GM12878 (cell line): ENCODE data around the gene AP3S1. TPM values are rescaled to one million over a fixed set of nuclear protein-coding genes. Genes with fewer than 3 reads are reported as not detected.
"Not testable (repeated sequence)": the region's sequence is repeated elsewhere in the genome, so short reads cannot be mapped to it uniquely, and the experiment has no call there.

Experiments
- ATAC-seq: fragments of 200-7000 bp; cut with Tn5 transposase; 3 replicates; pipeline ENCODE4 v1.9.1; 2020; ENCODE audit warnings: mild to moderate bottlenecking, moderate library complexity
- BruUV-seq: library from RNA; stranded (reverse); fragments of 400-500 nt; replicated peaks from 2 replicates; lab custom pipeline; 2021; lab: Mats Ljungman, UMichigan
- CTCF ChIA-PET: fragments of 300-600 bp; sonication (Branson Sonifier 250); formaldehyde crosslinking; extraction: SDS; loops from one replicate; lab custom pipeline; 2021; ENCODE audit warnings: inconsistent platforms; lab: Yijun Ruan, JAX
- POLR2A ChIA-PET: fragments of 350-600 bp; formaldehyde crosslinking; extraction: SDS; loops from one replicate; lab custom pipeline; 2021; ENCODE audit warnings: inconsistent platforms; lab: Charles Lee
- RAD21 ChIA-PET: fragments of 300-600 bp; sonication (Branson Sonifier 250); formaldehyde crosslinking; loops from one replicate; lab custom pipeline; 2023; ENCODE audit warnings: antibody characterized with exemption; ENCODE audit not compliant: unreplicated experiment; lab: Charles Lee
- SMC1A ChIA-PET: fragments of 300-600 bp; sonication (Branson Sonifier 250); formaldehyde crosslinking; loops from one replicate; lab custom pipeline; 2023; ENCODE audit not compliant: unreplicated experiment, uncharacterized antibody; lab: Charles Lee
- DNase-seq: peaks from one replicate; pipeline ENCODE4 v3.0.0-alpha.2; 2011; ENCODE audit warnings: low read depth, low spot score
- FAIRE-seq: peaks from 3 replicates; lab custom pipeline; 2011; peaks lifted over from hg19 to GRCh38; lab: Jason Lieb, UNC
- H2AFZ ChIP-seq: 2 replicates; pipeline ENCODE4 v1.6.0; 2011; ENCODE audit warnings: low read depth, low read length, control low read depth; ENCODE audit not compliant: control insufficient read depth
- H3K27ac ChIP-seq: 2 replicates; pipeline ENCODE4 v1.5.1; 2011; ENCODE audit warnings: control low read depth; ENCODE audit not compliant: control insufficient read depth, insufficient read depth
- H3K27me3 ChIP-seq, 2 experiments: replicated peaks in 1 of 2; 2 replicates each; pipeline versions ENCODE4 v1.6.0 to v1.6.1; 2011; ENCODE audit warnings: low read length in 1 of 2; ENCODE audit not compliant: control insufficient read depth in 2 of 2, insufficient read depth in 2 of 2
- H3K36me3 ChIP-seq, 2 experiments: 2 replicates each; pipeline ENCODE4 v1.5.1; 2011; ENCODE audit warnings: low read length in 1 of 2; ENCODE audit not compliant: control insufficient read depth in 2 of 2, insufficient read depth in 2 of 2
- H3K4me1 ChIP-seq: 2 replicates; pipeline ENCODE4 v1.6.1; 2011; ENCODE audit warnings: mild to moderate bottlenecking, low read length, moderate library complexity, mixed read lengths; ENCODE audit not compliant: control insufficient read depth, insufficient read depth
- H3K4me2 ChIP-seq: 2 replicates; pipeline ENCODE4 v1.6.0; 2011; ENCODE audit warnings: control low read depth; ENCODE audit not compliant: control insufficient read depth, insufficient read depth
- H3K4me3 ChIP-seq: fragments of 200-600 bp; sonication (generic); 2 replicates; pipeline ENCODE4 v1.5.1; 2016
- H3K79me2 ChIP-seq: 2 replicates; pipeline ENCODE4 v1.6.0; 2011; ENCODE audit warnings: low read length; ENCODE audit not compliant: control insufficient read depth, insufficient read depth
- H3K9ac ChIP-seq: 2 replicates; pipeline ENCODE4 v1.8.0; 2011; ENCODE audit warnings: low read length, control low read depth, mixed read lengths; ENCODE audit not compliant: control insufficient read depth, insufficient read depth
- H3K9me3 ChIP-seq: replicated peaks from 3 replicates; pipeline ENCODE4 v1.5.1; 2011; ENCODE audit warnings: mild to moderate bottlenecking, low read length; ENCODE audit not compliant: control insufficient read depth, insufficient read depth
- H4K20me1 ChIP-seq: 2 replicates; pipeline ENCODE4 v1.6.0; 2011; ENCODE audit not compliant: control insufficient read depth, insufficient read depth
- WGBS: methylation state at CpG from one replicate; pipeline ENCODE4 v1.1.6; 2016; ENCODE audit warnings: low lambda C conversion rate; ENCODE audit not compliant: insufficient replicate concordance, insufficient coverage; ENCODE audit errors: missing lambda C conversion rate; 5-methylcytosine and 5-hydroxymethylcytosine counted together
- in situ Hi-C: fragments of 300-500 bp; cut with MboI; formaldehyde crosslinking; loops from 9 replicates; pipeline ENCODE4 v1.14.3; 2018; ENCODE audit warnings: mixed read lengths
- intact Hi-C: fragments of 100-400 bp; cut with micrococcal nuclease; formaldehyde crosslinking; loops from one replicate; pipeline ENCODE4 v1.14.2; 2022; ENCODE audit not compliant: unreplicated experiment
- polyA plus RNA-seq, 11 experiments: library from polyadenylated mRNA; depleted of rRNA in 4 of 11; unstranded in 6 of 11; stranded (reverse) in 5 of 11; fragments of >200 nt; fragmentation: Nextera tagmentation in 4 of 11; fragmentation: Illumina TruSeq in 1 of 11; extraction: Ambion mirVana in 4 of 11; extraction: Trizol in 1 of 11; gene quantifications; 1 replicate in 1 of 11; 2 replicates in 10 of 11; pipeline versions ENCODE4 v1.2.1 to v1.2.3, GENCODE V29; 2011 to 2016; ENCODE audit warnings: inconsistent platforms in 2 of 11, missing spikeins in 2 of 11, low read depth in 1 of 11
- total RNA-seq, 4 experiments: library from RNA; depleted of rRNA in 3 of 4; stranded (reverse); fragments of >200 nt in 3 of 4; fragmentation: Illumina TruSeq in 1 of 4; extraction: Trizol in 1 of 4; gene quantifications; 2 replicates each; pipeline versions ENCODE4 v1.2.1 to v1.2.3, GENCODE V29; 2013 to 2021

The AP3S1 gene
- total and polyA plus RNA-seq, 10 of the 15 experiments (the other 5 are each of a cell fraction or from before 2014, with no cell fraction given) = 36.4 to 137 (median 67.5) TPM

DNA sequence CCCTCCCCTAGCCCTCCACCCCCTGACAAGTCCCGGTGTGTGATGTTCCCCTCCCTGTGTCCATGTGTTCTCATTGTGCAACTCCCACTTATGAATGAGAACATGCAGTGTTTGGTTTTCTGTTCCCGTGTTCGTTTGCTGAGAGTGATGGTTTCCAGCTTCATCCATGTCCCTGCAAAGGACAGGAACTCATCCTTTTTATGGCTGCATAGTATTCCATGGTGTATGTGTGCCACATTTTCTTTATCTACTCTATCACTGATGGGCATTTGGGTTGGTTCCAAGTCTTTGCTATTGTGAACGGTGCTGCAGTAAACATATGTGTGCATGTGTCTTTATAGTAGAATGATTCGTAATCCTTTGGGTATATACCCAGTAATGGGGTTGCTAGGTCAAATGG is 35.6 kb downstream of the AP3S1 start:
- H3K4me3 ChIP-seq, CTCF ChIA-PET, intact Hi-C loops, ATAC-seq, BruUV-seq, H3K27me3 ChIP-seq, SMC1A ChIA-PET, H4K20me1 ChIP-seq, FAIRE-seq, H3K9ac ChIP-seq, RAD21 ChIA-PET, H2AFZ ChIP-seq, H3K9me3 ChIP-seq, POLR2A ChIA-PET, H3K79me2 ChIP-seq, in situ Hi-C loops, H3K4me2 ChIP-seq, DNase-seq, H3K27ac ChIP-seq, H3K36me3 ChIP-seq, H3K4me1 ChIP-seq: not testable (repeated sequence)
- 100% methylated on average over 5 of the region's 5 CpGs for WGBS

DNA sequence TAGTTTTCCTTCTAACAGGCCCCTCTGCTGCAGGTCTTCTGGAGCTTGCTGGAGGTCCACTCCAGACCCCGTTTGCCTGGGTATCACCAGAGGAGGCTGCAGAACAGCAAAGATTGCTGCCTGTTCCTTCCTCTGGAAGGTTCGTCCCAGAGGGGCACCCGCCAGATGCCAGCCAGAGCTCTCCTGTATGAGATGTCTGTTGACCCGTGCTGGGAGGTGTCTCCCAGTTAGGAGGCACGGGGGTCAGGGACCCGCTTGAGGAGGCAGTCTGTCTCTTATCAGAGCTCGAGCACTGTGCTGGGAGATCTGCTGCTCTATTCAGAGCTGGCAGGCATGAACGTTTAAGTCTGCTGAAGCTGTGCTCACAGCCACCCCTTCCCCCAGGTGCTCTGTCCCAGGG is 40.7 kb downstream of the AP3S1 start:
- H3K27ac ChIP-seq, CTCF ChIA-PET, H3K79me2 ChIP-seq, H3K9me3 ChIP-seq, H2AFZ ChIP-seq, DNase-seq, H3K36me3 ChIP-seq, RAD21 ChIA-PET, H3K4me3 ChIP-seq, ATAC-seq, H3K4me1 ChIP-seq, H3K4me2 ChIP-seq, BruUV-seq, H3K27me3 ChIP-seq, FAIRE-seq, intact Hi-C loops, in situ Hi-C loops, H3K9ac ChIP-seq, H4K20me1 ChIP-seq, POLR2A ChIA-PET: not testable (repeated sequence)
- WGBS = 89% methylated on average over 5 of the region's 8 CpGs
- SMC1A ChIA-PET = interaction anchor here (0.8 to 1.4 kb wide), 2 partner anchors 22 to 33 kb away, joined by 3 to 4 read pairs; no protein-coding TSS in a partner anchor
